GM18951 (cell line): ENCODE data around the gene ZNF687.

Source experiments
- POLR2A ChIP-seq: IDR thresholded peaks from 4 replicates; pipeline ENCODE4 v1.6.1; 2011; ENCODE audit warnings: mild to moderate bottlenecking; ENCODE audit not compliant: insufficient read length, insufficient read depth; ENCODE audit errors: extremely low read depth
- in situ Hi-C: fragments of 300-500 bp; cut with MboI; formaldehyde crosslinking; loops from one replicate; pipeline ENCODE4 v1.12.0; 2022; ENCODE audit warnings: low sequenced_read_pairs, mixed read lengths, inconsistent platforms; ENCODE audit not compliant: unreplicated experiment

ZNF687 gene

GRCh38 chr1:151287767-151288500, 5.8 kb downstream of the ZNF687 start:
- in situ Hi-C loops, result no loop called here

DNA sequence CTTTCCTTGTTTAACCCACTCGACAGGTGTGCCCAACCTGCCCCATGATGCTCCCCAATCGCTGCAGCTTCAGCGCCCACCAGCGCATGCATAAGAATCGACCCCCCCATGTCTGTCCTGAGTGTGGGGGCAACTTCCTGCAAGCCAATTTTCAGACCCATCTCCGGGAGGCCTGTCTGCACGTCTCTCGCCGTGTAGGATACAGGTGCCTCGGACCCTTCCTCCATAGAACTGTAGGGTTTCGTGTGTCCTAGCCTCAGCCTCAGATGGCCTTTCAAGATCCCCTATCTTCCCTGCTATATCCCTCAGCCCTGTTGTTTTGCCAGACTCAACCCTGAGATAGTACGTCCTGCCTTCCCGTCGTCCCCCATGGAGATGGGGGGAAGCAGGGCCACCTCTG, 6.4 kb downstream of the ZNF687 start:
- in situ Hi-C loops, result no loop called here
- TF ChIP-seq POLR2A, result no peak

More at GRCh38 chr1:151287767-151288500, 5.8 kb downstream of the ZNF687 start:
- TF ChIP-seq POLR2A, result peak; percentile 21

- TF ChIP-seq POLR2A, result no peak
- in situ Hi-C loops, result no loop called here
Observed at GRCh38 chr1:151289080-151289935, 7.2 kb downstream of the ZNF687 start.

DNA sequence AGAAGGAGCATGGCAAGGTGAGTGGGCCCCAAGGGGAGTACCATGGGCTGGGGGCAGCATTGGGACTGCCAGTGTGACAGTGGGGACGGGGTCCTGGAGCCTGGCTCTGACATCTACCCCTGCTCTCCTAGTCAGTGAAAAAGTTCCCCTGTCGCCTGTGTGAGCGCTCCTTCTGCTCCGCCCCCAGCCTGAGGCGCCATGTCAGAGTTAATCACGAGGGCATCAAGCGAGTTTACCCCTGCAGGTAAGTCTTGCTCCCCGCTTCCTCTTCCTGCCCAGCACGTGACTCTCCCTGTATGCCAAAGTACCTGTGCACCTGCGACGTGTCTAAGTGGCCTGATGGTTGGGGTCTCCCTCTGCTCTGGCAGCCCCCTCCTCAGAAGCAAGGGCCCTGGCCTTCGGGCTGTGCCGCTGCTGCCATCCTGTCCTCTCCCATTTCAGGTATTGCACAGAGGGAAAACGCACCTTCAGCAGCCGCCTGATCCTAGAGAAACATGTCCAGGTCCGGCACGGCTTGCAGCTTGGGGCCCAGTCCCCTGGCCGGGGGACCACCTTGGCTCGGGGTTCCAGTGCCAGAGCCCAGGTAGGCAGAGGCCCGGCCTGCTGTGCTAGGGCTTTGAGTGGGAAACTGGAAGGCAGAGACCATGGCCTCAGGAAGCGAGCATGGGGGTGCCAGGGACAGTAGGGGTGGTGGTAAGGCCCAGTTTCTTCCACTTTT, 8.1 kb downstream of the ZNF687 start:
- TF ChIP-seq POLR2A, result peak; percentile 31
- in situ Hi-C loops, result no loop called here

- peak; percentile 31 for TF ChIP-seq POLR2A
- in situ Hi-C loops, result no loop called here
Observed at GRCh38 chr1:151290709-151291303, 8.7 kb downstream of the ZNF687 start.

DNA sequence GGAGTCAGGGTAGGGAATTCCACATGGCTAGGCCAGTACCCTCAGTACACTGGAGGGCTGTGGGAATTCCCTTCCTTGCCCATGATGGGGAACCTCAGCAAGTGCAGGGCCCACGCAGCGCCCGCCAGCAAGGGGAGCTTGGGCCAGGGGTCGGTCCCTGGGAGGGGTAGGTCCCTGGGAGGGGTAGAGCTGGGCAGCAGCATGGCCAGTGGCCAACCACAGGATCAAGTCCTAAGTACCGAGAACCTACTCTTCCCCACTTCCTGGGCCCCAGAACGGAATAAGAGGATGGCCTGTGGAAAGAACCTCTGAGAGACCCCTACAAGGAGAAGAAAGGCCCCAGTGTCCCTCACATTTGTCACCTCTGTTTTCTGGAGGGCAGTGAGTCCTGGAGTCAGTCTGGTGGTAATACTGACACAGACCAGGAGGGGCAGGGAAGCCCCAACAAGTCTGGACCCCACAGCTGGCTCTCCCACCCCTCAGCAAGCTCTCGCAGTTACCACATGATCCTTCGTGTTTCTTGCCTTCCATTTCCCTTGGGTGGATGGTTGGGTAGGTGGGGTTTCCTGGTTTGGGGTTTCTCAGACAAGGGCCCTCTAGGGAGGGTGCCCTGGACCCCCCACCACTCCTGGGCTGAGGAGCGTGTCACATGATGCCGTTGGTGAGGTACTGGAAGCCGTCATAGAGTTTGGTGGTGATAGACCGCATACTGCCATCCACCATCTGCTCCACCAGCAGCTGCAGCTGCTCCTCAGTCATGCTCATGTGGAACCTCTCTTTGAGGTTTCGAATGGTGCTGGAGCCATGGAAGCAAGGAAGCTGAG, 10.3 kb downstream of the ZNF687 start:
- peak; percentile 13 for TF ChIP-seq POLR2A
- in situ Hi-C loops, result no loop called here

- no peak for TF ChIP-seq POLR2A
- in situ Hi-C loops, result no loop called here
Observed at GRCh38 chr1:151293093-151293492, 11.0 kb downstream of the ZNF687 start.

- no peak for TF ChIP-seq POLR2A
- in situ Hi-C loops, result no loop called here
Observed at GRCh38 chr1:151294742-151295462, 12.8 kb downstream of the ZNF687 start.

DNA sequence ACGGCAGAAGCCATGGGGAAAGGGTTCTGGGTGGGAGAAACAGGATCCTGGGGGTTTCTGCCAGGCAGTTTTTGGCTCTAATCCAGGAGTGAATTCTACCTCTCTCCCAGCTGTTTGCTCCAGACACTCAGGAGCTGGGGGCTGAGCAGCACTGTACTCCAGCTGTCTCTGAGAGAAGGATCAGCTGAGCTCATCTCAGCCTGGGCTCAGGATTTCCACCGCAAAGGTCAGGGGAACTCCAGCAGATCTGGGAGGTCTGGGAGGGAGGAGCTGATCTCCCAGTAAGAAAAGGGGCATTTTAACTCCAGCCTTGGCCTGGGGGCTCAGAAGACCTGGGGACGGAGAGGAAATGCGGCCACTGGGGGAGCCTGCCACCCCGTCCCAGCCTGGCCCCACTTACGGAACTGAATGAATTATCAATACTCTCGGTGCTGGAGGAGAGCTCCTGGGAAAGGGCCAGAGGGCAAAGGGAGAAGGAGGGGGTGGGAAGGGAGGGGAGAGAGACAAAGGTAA, 27.8 kb downstream of the ZNF687 start:
- TF ChIP-seq POLR2A, result no peak
- in situ Hi-C loops, result no loop called here

- in situ Hi-C loops, result no loop called here
- no peak for TF ChIP-seq POLR2A
Observed at GRCh38 chr1:151311011-151311410, 28.9 kb downstream of the ZNF687 start.

DNA sequence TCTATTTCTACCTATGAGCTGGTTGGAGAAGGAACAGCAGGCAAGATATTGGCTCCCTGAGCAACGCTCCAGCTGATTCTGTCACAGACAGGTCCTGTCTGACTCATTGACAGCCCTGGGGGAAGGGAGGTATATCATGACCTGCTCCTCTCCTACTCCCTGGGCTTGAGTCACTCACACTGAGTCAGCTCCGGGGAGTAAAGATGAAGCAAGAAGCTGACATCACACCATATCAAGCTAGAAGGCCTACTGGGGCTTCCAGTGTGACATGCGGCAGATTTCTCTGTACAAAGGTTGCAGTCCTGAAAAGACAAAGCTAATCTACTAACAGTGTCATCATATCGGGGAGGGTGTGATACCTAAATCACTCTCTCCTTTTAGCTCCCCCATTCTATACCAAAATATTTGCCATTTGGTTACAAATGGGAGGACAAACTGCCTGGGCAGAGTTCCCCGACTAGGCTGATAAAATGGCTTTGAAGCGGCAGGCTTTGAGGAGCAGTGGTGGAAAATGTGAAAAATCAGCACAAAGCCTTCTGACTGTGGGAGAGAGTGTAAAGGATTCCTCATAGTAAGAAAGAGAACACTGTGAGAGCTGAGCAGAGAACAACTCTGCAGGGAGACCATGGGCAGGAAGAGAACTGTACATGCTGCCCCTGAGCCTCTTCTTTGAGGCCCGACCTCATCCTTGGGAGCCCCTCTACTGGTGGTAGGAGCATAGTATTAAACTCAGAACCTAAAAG, 29.7 kb downstream of the ZNF687 start:
- TF ChIP-seq POLR2A, result no peak
- in situ Hi-C loops, result no loop called here
